Ovary (tissue), 3 donors: ENCODE data around the gene QRSL1.

Source experiments
- CTCF ChIP-seq, 3 donors: fragments of 450-650 bp in 2 of 3; fragments of 200-600 bp in 1 of 3; IDR thresholded peaks; one replicate each; pipeline versions ENCODE4 v1.5.1 to v1.8.0; 2016 to 2022; ENCODE audit warnings: antibody characterized with exemption in 3 of 3, mild to moderate bottlenecking in 1 of 3
- EP300 ChIP-seq: sonication (generic); formaldehyde crosslinking; IDR thresholded peaks from one replicate; pipeline ENCODE4 v1.6.1; 2017; ENCODE audit warnings: antibody characterized with exemption
- POLR2A ChIP-seq: fragments of 450-650 bp; IDR thresholded peaks from one replicate; pipeline ENCODE4 v1.6.1; 2017; ENCODE audit warnings: antibody characterized with exemption, mild to moderate bottlenecking, moderate library complexity
- donor health status: DM: no; HTN: no; CAD: no.

- no peak for TF ChIP-seq CTCF (IDR thresholded peaks at IDR 0.05)
- no peak for TF ChIP-seq EP300
- no peak for TF ChIP-seq POLR2A
Measured at GRCh38 chr6:106648651-106649308, 19.4 kb downstream of the QRSL1 start.
